AG04450 (cell line): Measurements from ENCODE around the gene RFC3. TPM values are rescaled to one million over a fixed set of nuclear protein-coding genes. Genes with fewer than 3 reads are reported as not detected.

Experiments used
- CTCF ChIA-PET: fragments of 300-600, 350-600 bp; formaldehyde crosslinking; extraction: SDS; loops from one replicate; lab custom pipeline; 2022; ENCODE audit warnings: antibody characterized with exemption, inconsistent platforms; lab: Charles Lee
- POLR2A ChIA-PET: fragments of 350-600 bp; formaldehyde crosslinking; extraction: SDS; loops from one replicate; lab custom pipeline; 2021; ENCODE audit warnings: antibody characterized with exemption, inconsistent platforms; lab: Yijun Ruan, JAX
- DNase-seq: peaks from one replicate; pipeline ENCODE4 v3.0.0-alpha.2; 2011; ENCODE audit warnings: low read depth, low spot score
- H3K27ac ChIP-seq: one replicate; pipeline ENCODE4 v1.5.1; 2012; ENCODE audit warnings: low read depth, low read length, control low read depth
- H3K27me3 ChIP-seq: one replicate; pipeline ENCODE4 v1.6.0; 2012; ENCODE audit warnings: low read length; ENCODE audit not compliant: control insufficient read depth, insufficient read depth
- H3K4me3 ChIP-seq: 2 replicates; pipeline ENCODE4 v1.5.1; 2011; ENCODE audit warnings: mild to moderate bottlenecking, low read depth, low read length, control low read depth
- H3K9me3 ChIP-seq: 2 replicates; pipeline ENCODE4 v1.5.1; 2012; ENCODE audit warnings: low read length; ENCODE audit not compliant: control insufficient read depth, insufficient read depth
- CTCF ChIP-seq: IDR thresholded peaks from 2 replicates; pipeline ENCODE4 v1.5.1; 2011; ENCODE audit warnings: low read depth, low read length, control low read depth, inconsistent platforms
- polyA plus RNA-seq: library from polyadenylated mRNA; depleted of rRNA; stranded (reverse); fragments of >200 nt; gene quantifications from 2 replicates; pipeline ENCODE4 v1.2.3, GENCODE V29; 2011

The RFC3 gene
- polyA plus RNA-seq, 1 experiment, result 7.1 TPM

- no peak for TF ChIP-seq CTCF
- Histone ChIP-seq H3K27me3 (no peaks in the 10 kb centered on the region), H3K9me3 (no peaks in the 10 kb centered on the region), H3K27ac (no peak overlapping the region), H3K4me3 (peak overlapping the region; percentile 27; the same call in 1 of the 2 replicates)
- ChIA-PET CTCF (interaction anchor here (0.7 to 1.8 kb wide), 2 partner anchors 13 to 64 kb away, joined by 5 to 9 read pairs; no protein-coding TSS in a partner anchor), POLR2A (no interaction called here)
- no peak for DNase-seq
These were observed 30.8 kb upstream of the RFC3 start for GRCh38 chr13:33787051-33787591.

GRCh38 chr13:33789066-33789606 is 28.8 kb upstream of the RFC3 start:
- DNase-seq, result no peak
- Histone ChIP-seq H3K27ac (no peak overlapping the region), H3K9me3 (no peaks in the 10 kb centered on the region), H3K27me3 (no peaks in the 10 kb centered on the region), H3K4me3 (no peak overlapping the region)
- ChIA-PET CTCF (interaction anchor here (1.8 kb wide), 1 partner anchor 11 kb away, joined by 9 read pairs; no protein-coding TSS in a partner anchor), POLR2A (no interaction called here)
- no peak for TF ChIP-seq CTCF

- ChIA-PET CTCF (no interaction called here), POLR2A (no interaction called here)
- H3K4me3 ChIP-seq, result no peak overlapping the region
- no peak for TF ChIP-seq CTCF
- H3K27ac ChIP-seq, result no peak overlapping the region
- no peaks in the 10 kb centered on the region for H3K27me3 ChIP-seq
- DNase-seq, result no peak
- H3K9me3 ChIP-seq, result no peaks in the 10 kb centered on the region
These were observed 28.2 kb upstream of the RFC3 start for GRCh38 chr13:33789739-33790138.

GRCh38 chr13:33793726-33794125 is 24.2 kb upstream of the RFC3 start:
- no peak for TF ChIP-seq CTCF
- H3K27ac ChIP-seq, result no peak overlapping the region
- POLR2A ChIA-PET, result no interaction called here
- no peaks in the 10 kb centered on the region for H3K27me3 ChIP-seq
- no peak for DNase-seq
- no peaks in the 10 kb centered on the region for H3K9me3 ChIP-seq
- CTCF ChIA-PET, result no interaction called here
- H3K4me3 ChIP-seq, result no peak overlapping the region

- TF ChIP-seq CTCF, result no peak
- Histone ChIP-seq H3K27ac (no peak overlapping the region), H3K4me3 (no peak overlapping the region), H3K9me3 (no peaks in the 10 kb centered on the region), H3K27me3 (no peaks in the 10 kb centered on the region)
- POLR2A ChIA-PET, result no interaction called here
- CTCF ChIA-PET, result no interaction called here
- DNase-seq, result no peak
These were observed 23.4 kb upstream of the RFC3 start for GRCh38 chr13:33794576-33794975.
